ENCODE data around the gene FKBP10.

The FKBP10 gene

GRCh38 chr17:41782142-41782541 is 30.7 kb upstream of the FKBP10 start:
- DNase-seq: no peak

GRCh38 chr17:41784207-41784744 is 28.5 kb upstream of the FKBP10 start:
- DNase-seq: no peak

DNA sequence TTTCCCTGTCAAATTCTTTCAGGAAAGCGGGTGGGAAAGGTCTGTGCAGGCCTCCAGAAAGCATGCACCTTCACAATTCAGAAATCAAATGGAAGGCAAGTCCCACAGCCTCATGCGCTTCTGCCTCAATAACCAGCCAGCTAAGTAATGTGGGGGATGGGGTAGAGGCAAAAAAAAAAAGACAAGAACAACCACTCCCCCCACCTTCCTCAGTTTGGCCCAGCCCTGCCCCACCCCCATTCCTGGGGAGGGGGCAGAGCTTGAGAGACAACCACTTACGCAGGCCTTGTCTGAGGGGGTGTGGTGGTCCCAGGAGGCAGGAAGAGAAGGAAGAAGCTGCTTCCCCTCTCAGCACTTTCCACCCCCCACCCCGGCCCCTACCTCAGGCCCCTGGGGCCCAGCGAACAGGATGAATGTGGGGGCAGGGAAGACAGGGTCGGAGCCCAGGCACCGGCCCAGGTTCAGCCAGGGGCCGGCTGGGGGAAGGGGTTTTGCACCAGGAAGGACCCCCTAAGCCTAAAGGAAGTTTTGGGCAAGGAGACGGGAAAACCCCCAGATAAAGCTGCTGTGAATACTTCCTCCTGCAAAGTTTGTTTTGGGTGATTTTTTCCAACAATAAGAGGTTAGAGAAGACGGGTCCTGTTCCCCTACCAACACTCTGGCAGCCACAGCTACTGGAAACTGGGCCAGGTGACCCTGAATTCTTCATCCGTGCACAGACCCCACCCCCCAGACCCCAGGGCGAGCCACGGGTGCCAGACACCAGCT is 27.5 kb upstream of the FKBP10 start:
- DNase-seq: no peak

GRCh38 chr17:41785859-41786226 is 27.0 kb upstream of the FKBP10 start:
- peak; percentile 35 for DNase-seq

DNA sequence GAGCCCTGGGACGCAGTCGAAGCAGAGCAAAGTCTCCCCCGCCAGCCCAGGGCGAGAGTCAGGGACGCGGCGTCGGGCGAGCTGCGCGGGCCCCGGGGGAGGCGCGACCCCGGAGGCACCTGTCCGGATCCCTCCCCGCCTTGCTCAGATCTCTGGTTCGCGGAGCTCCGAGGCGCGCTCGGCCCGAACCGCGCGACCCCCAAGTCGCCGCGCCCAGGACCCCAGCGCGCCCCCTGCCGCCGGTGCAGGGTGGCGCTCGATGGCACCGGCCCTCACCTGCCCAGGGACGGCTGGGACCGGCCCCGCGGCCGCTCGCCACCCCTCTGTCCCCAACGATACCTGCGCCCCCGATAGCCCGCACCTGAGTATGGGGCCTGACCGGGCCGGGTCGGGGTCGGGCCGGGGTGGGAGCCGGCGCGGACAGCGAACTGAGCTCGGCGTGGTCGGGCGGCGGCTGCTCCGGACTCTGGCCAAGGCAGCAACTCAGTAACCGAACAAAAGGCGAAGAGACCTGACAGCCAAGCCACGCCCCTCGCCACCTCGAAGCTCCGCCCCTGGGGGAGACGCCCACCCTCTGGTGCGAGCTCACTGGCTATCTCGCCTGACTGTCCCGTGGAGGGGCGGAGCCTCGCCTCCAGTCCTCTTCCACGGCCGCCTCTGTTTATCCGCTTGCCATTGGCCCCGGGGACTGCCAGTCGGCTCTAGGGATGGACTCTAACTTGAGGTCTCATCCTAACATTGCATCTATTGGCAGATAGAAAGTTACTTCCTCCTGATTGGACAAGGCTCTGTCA is 26.4 kb upstream of the FKBP10 start, which contains the start of gene JUP:
Gene JUP, minus strand, starts transcription at position 485 of the 794 bp plus-strand sequence. CDS start 14,857 bp downstream, outside the sequence.
- DNase-seq: peak; percentile 99

- no peak for DNase-seq
These were observed 25.8 kb upstream of the FKBP10 start for GRCh38 chr17:41787021-41787418.

- DNase-seq: no peak
These were observed 19.7 kb upstream of the FKBP10 start for GRCh38 chr17:41792845-41793783.

DNA sequence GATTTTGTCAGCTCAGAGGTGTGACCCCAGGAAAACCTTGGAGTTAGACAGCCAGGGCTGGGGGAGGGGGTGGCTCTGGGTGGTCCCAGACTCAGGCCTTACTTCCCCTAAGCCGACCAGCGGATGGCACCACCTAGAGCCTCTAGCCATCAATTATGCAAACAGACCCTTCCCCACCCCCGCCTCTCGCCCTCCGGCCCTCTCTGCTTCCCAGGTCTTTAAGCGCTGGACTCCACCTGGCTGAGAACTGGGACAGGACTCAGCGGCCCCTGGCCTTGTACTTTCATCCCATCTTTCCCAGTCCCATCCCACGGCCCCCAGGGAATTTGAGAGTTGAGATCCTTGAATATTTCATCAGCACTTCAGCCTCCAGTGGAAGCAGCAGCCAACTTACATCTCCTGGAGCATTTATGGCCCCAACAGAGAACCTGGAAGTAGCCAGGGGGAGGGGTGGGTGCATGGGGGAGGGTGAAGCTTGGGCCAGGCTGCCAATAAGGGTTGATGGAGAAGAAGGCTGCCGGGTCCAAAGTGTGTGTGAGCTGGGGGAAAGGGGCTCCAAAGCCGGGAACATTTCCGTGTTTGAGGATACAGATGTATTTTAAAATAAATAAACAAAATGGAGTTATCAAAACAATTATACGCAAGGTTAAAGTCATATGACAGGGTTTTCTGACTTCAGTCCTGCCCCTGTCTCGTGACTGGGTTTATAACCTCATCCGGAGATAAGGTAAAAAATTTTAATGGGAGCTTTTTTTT is 18.8 kb upstream of the FKBP10 start:
- DNase-seq: no peak

- DNase-seq: no peak
These were observed 18.2 kb upstream of the FKBP10 start for GRCh38 chr17:41794540-41794975.

GRCh38 chr17:41796121-41796895 is 16.5 kb upstream of the FKBP10 start:
- DNase-seq: no peak

GRCh38 chr17:41797377-41797776 is 15.4 kb upstream of the FKBP10 start:
- DNase-seq: no peak

GRCh38 chr17:41799366-41799765 is 13.4 kb upstream of the FKBP10 start:
- DNase-seq: no peak

- peak; percentile 41 for DNase-seq
These were observed 12.0 kb upstream of the FKBP10 start for GRCh38 chr17:41800601-41801373.

GRCh38 chr17:41801374-41802271 is 11.2 kb upstream of the FKBP10 start:
- peak; percentile 55 for DNase-seq

GRCh38 chr17:41803049-41804020 is 9.5 kb upstream of the FKBP10 start:
- no peak for DNase-seq

- DNase-seq: no peak
These were observed 5.9 kb upstream of the FKBP10 start for GRCh38 chr17:41806685-41807445.

All from DMS79 (cell line).